PC-9 (cell line): ENCODE results near the gene CCDC3.

Experiments used
- EZH2 ChIP-seq: fragments of 200-600 bp; sonication (generic); IDR thresholded peaks from 2 replicates; pipeline ENCODE4 v1.8.0; 2017; ENCODE audit warnings: antibody characterized with exemption, low read depth
- TF ChIP-seq, protein P1 (sequence below): fragments of 200-600 bp; sonication (generic); conservative IDR thresholded peaks from 2 replicates; pipeline ENCODE4 v1.6.1; 2017; ENCODE audit warnings: mixed run types, antibody characterized with exemption, mild to moderate bottlenecking, moderate library complexity

DNA sequence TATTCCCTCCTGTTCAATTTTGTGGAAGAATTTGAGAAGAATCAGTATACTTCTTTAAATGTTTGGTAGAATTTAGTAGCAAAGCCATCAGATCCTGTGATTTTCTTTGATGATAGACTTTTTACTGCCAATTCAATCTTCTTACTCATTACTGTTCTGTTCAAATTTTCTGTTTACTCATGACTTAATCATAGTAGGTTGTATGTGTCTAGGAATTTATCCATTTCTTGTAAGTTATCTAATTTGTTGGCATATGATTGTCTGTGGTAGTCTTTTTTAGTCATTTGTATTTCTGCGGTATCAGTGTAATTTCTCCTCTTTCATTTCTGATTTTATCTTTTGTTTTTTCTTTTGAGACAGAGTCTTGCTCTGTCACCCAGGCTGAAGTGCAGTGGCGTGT is 87.4 kb downstream of the CCDC3 start:
- TF ChIP-seq, protein P1, sequence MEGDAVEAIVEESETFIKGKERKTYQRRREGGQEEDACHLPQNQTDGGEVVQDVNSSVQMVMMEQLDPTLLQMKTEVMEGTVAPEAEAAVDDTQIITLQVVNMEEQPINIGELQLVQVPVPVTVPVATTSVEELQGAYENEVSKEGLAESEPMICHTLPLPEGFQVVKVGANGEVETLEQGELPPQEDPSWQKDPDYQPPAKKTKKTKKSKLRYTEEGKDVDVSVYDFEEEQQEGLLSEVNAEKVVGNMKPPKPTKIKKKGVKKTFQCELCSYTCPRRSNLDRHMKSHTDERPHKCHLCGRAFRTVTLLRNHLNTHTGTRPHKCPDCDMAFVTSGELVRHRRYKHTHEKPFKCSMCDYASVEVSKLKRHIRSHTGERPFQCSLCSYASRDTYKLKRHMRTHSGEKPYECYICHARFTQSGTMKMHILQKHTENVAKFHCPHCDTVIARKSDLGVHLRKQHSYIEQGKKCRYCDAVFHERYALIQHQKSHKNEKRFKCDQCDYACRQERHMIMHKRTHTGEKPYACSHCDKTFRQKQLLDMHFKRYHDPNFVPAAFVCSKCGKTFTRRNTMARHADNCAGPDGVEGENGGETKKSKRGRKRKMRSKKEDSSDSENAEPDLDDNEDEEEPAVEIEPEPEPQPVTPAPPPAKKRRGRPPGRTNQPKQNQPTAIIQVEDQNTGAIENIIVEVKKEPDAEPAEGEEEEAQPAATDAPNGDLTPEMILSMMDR = no peak
- TF ChIP-seq EZH2 = no peak
